IPS-18a (cell line): ENCODE data around the gene BEAN1.

ENCODE experiments used
- H3K27ac ChIP-seq: one replicate; pipeline ENCODE4 v1.5.1; 2013; ENCODE audit warnings: low read length
- H3K27me3 ChIP-seq: one replicate; pipeline ENCODE4 v1.6.1; 2013; ENCODE audit warnings: mild to moderate bottlenecking, low read length; ENCODE audit not compliant: control insufficient read depth, insufficient read depth
- H3K36me3 ChIP-seq: one replicate; pipeline ENCODE4 v1.6.1; 2013; ENCODE audit warnings: low read depth, low read length; ENCODE audit not compliant: control insufficient read depth
- H3K4me1 ChIP-seq: one replicate; pipeline ENCODE4 v1.6.1; 2013; ENCODE audit warnings: low read depth, low read length; ENCODE audit not compliant: control insufficient read depth
- H3K4me3 ChIP-seq: one replicate; pipeline ENCODE4 v1.5.1; 2013; ENCODE audit warnings: low read length
- H3K9ac ChIP-seq: one replicate; pipeline ENCODE4 v1.6.1; 2013; ENCODE audit warnings: mild to moderate bottlenecking, low read length, moderate library complexity
- H3K9me3 ChIP-seq: one replicate; pipeline ENCODE4 v1.6.1; 2013; ENCODE audit warnings: low read depth, low read length; ENCODE audit not compliant: control insufficient read depth

BEAN1 gene

DNA sequence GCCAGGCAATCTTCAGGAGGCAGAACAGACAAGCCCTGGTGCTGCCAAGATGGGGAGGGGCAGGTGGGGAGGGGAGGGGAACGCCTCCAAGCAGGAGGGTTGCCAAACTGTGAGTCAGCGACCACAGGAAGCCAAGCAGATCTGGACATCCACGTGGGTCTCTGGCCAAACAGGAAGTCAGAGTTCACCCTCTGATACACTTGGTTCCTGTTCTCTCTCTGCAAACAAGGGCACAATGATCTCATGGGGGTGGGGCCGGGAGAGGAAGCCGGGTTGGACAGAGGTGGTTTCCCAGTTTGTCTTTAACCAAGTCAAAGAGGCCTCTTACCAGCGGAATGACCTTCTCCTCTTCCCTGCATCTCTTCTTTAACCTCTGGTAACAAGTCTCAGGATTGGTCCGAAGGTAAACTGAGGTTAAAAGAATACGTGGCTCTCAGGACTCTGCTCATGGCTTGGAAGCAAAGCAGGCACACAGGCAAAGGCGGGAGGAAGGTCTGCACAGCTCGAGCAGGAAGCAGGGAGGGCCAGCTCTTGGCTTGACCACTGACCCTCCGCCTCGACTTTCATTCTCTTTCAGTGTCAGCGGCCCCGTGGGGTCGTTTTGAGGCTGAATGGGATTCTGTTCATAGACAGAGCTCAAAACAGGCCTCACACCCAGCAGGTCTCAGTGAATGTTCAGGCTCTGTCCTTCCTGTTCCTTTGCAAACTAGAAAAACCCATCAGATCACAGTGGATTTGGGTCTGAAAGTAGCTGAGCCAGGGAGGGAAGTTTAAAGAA is 89.9 kb downstream of the BEAN1 start:
- no peaks in the 10 kb centered on the region for H3K9me3 ChIP-seq
- no peak overlapping the region for H3K27ac ChIP-seq
- no peak overlapping the region for H3K4me3 ChIP-seq
- H3K9ac ChIP-seq, result no peak overlapping the region
- H3K27me3 ChIP-seq, result no peaks in the 10 kb centered on the region
- peaks cover 9% of the 10 kb centered on the region for H3K4me1 ChIP-seq
- H3K36me3 ChIP-seq, result no peaks in the 10 kb centered on the region

DNA sequence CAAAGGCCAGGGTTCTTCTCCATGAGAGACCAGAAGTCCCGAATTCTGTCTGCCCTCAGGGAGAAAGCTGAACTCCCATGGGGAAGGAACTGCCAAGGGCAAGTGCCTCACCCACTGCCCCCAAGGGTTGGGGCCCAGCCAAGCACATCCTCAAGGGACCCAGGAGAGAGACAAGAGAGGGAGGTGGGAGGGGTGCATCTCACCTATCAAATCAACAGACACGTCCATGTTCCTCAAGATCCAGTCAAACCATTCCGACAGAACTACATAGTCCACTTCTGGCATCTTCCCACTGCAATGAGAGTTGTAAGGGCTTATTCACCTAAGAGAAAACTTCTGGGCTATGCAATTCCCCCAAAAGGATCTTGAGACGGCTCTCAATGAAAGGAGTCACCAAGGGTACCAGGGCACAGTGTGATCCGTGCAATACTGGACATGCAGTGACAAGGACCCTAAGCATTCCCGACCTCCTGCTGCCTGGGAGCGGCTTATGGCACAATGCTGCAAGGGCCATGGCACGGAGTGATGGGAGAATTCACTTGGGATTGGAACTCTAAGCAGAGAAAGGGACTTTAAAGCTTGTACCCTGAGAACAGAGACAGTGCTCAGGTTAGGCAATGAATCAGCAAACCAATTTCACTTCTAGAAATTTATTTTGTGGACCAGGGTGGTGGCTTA is 90.6 kb downstream of the BEAN1 start:
- no peaks in the 10 kb centered on the region for H3K9me3 ChIP-seq
- no peak overlapping the region for H3K9ac ChIP-seq
- H3K27ac ChIP-seq, result no peak overlapping the region
- peaks cover 2% of the 10 kb centered on the region for H3K4me1 ChIP-seq
- H3K27me3 ChIP-seq, result no peaks in the 10 kb centered on the region
- H3K4me3 ChIP-seq, result no peak overlapping the region
- no peaks in the 10 kb centered on the region for H3K36me3 ChIP-seq

DNA sequence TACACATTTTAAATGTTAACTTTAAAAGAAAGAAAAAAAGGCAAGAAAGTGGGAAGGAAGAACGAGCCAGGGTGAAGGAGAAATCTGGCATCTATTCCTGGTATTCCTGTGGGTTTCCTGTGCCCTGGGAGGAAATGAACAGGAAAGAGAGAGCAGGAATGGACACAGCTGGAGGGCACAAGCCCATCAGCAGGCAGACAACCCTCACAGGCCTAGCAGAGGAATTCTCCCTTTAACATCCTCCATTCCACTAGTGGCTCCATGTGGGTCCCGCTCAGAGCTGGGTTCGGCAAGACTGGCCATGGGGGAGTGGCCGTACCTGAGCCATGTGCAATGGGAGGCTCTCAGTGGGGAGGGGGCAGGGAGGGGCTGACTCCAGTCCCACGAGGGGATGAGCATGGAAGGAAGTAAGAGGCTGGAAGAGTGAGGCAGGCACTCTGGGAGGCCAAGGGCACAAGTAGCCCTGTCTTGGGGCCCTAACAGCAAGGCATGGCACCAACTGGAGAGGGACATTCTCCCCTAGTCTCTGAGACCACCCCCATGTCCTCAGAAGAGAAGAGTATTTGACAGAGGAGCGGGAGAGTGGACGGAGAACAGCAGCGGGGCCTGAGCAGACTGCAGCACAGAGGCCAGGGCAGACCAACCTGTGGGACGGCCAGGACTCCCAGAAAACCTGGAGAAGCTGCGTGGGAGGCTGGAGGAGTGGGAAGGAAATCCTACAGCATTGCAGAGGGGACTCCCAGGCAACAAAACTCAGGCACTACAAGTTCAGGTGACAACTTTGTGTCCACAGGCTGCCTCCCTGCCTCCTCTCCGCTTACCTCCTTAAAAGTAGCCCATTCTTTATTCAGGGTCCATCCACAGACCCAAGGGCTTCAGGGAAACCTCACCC is 92.6 kb downstream of the BEAN1 start:
- Histone ChIP-seq H3K27me3 (no peaks in the 10 kb centered on the region), H3K9ac (no peak overlapping the region), H3K36me3 (no peaks in the 10 kb centered on the region), H3K4me3 (no peak overlapping the region), H3K4me1 (no peaks in the 10 kb centered on the region), H3K27ac (no peak overlapping the region), H3K9me3 (no peaks in the 10 kb centered on the region)

DNA sequence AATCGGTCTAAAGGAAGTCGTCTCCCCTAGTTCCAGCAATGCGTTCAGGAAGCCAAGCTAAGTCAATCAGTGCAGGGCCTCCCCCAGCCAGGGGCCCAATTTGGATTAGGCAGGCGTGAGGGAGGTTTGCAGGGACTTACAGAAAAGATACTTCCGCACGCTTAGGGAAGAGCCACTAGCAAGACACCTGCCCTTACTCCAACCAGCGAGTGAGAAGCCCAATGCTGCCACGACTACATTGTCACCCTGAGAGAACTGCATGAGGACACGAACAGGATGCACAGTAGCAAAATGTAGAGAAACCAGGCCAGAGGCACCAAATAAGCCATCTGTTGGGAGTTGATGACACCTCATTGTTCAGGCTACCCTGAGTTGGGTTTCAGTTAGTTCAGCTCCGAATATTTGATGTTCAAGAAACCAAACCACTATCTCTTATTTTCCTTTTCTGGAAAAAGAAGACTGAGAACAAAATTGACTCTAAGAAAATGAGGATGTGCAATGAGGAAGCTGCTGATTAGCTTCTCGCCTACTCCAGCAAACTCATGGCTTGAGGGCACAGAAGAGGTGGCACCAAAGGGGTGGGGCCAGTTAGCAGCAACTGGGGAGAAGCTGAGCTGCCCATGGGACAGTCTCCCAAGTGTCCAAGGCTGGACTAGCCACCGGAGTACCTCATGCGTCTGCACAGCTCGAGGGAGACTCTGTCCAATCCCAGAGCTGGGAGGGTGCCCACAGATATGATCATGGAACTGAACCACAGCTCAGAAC is 93.5 kb downstream of the BEAN1 start:
- Histone ChIP-seq H3K9ac (no peak overlapping the region), H3K27me3 (no peaks in the 10 kb centered on the region), H3K36me3 (no peaks in the 10 kb centered on the region), H3K4me3 (no peak overlapping the region), H3K27ac (no peak overlapping the region), H3K4me1 (no peaks in the 10 kb centered on the region), H3K9me3 (no peaks in the 10 kb centered on the region)

DNA sequence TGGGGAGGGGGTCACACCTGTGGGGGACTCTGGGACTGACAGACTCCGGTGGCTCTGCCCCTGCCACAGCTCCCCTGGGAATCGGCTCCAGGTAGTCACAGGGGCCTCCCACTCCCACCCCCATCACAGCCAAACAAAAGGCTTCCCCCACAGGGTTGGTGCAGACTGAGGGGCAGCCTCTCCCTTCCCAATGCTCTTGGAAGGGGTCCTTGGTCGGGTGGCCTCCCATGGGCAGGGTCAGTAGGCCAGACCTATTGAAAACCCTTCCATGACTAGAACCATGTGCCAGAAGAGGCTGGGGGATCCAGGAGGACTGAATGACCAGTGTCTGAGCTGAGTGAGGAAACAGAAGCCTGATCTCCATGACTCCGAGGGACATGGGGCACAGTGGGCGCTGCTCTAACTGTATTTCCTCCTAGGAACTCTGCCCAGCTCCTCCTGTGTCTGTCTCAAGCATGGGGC is 94.2 kb downstream of the BEAN1 start:
- Histone ChIP-seq H3K27ac (no peak overlapping the region), H3K4me3 (no peak overlapping the region), H3K9ac (no peak overlapping the region)

DNA sequence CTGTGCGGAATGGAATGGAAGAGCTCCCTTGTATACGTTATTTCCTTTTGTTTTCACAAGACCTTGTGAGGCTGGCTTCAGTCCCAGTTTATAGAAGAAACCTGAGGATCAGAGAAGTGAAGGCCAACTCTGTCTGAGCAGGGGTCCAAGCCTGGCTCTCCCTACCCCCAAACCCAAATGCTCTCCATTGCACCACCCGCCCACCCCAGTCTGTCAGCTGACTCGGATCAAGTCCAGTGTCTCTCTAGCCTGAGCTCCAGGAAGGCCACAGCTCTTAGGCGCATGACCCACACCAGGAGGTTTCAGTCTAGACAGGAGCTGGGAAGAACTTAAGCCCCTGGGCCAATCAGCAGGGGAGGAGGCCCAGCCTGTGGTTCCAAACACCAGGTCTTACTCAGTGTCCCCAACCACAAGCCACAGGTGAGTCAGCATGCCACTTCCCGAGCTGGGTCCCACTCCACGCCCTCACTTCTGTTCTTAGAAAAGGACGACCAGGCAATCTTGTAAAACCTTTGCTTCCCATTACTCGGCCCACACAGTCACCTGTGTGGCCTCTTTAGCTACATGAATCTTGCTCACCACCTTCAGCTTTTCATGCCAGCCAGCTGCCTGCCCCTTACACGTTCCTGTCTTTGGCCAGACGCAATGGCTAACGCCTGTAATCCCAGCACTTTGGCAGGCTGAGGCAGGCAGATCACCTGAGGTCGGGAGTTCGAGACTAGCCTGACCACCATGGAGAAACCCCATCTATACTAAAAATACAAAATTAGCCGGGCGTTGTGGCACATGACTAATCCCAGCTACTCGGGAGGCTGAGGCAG is 95.1 kb downstream of the BEAN1 start:
- no peak overlapping the region for H3K27ac ChIP-seq

More for the DNA sequence above, 94.2 kb downstream of the BEAN1 start:
- H3K9me3 ChIP-seq, result no peaks in the 10 kb centered on the region
- no peaks in the 10 kb centered on the region for H3K27me3 ChIP-seq
- no peaks in the 10 kb centered on the region for H3K36me3 ChIP-seq
- no peaks in the 10 kb centered on the region for H3K4me1 ChIP-seq

DNA sequence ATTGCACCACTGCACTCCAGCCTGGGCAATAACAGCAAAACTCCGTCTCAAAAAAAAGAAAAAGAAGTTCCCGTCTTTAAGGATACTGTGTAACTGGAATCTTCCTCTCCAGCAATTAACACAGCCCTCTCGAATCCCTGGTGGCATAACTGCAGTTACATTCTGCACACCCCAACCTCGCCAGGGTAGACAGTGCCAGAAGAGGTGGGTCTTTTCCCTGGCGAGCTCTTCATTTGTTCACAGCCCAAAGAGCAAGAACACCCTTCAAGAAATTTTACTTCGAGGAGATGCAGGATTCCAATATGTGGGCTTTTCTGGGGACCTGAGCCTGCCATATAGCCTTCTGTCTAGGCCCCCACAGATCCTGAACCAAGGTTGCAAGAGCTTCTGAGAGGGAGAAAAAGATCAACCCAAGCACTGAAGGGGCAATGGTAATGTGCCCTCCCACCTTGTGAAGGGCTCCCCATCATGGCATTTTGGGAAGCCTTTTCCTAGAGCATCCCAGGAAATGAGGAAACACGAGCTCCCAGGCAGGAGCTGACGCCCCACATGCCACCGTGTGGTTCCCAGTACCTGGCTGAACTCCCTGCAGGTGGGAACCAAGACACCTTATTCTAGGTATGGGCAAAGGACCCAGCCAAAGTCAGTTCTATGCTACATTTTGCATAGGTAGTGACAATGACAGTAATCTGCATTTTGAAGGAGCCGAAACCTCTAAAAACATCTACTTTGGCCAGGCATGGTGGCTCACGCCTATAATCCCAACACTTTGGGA is 95.9 kb downstream of the BEAN1 start:
- Histone ChIP-seq H3K36me3 (no peaks in the 10 kb centered on the region), H3K4me3 (no peak overlapping the region), H3K4me1 (no peaks in the 10 kb centered on the region), H3K27ac (no peak overlapping the region), H3K9me3 (no peaks in the 10 kb centered on the region), H3K9ac (no peak overlapping the region), H3K27me3 (no peaks in the 10 kb centered on the region)

More for the DNA sequence above, 95.1 kb downstream of the BEAN1 start:
- Histone ChIP-seq H3K36me3 (no peaks in the 10 kb centered on the region), H3K4me3 (no peak overlapping the region), H3K9ac (no peak overlapping the region), H3K4me1 (no peaks in the 10 kb centered on the region), H3K9me3 (no peaks in the 10 kb centered on the region), H3K27me3 (no peaks in the 10 kb centered on the region)

DNA sequence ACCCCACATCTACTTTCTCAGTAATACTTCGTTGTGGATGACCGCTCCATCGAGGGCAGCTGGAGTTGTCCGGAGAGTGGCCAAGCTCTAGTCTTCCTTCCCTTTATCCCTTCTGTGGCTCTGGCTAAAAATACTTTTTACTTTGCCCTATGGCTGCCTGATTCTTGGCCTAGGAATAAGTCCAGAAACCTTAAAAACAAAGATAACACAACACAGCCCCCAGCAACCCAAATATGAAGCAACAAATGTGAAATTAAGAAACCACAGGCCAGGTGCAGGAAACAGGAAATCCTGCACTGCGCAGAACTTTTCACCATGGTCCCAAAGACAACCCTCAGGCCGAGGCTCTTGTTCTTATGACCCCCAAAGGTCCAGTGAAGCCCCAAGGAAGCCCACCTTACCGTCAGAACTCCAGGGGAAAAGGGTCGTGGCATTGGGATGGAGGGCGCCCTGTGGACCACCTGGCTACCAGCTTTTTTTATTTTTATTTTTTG is 96.8 kb downstream of the BEAN1 start:
- no peaks in the 10 kb centered on the region for H3K27me3 ChIP-seq
- H3K36me3 ChIP-seq, result no peaks in the 10 kb centered on the region
- H3K4me3 ChIP-seq, result no peak overlapping the region
- H3K27ac ChIP-seq, result no peak overlapping the region
- H3K4me1 ChIP-seq, result no peaks in the 10 kb centered on the region
- H3K9me3 ChIP-seq, result no peaks in the 10 kb centered on the region
- no peak overlapping the region for H3K9ac ChIP-seq

DNA sequence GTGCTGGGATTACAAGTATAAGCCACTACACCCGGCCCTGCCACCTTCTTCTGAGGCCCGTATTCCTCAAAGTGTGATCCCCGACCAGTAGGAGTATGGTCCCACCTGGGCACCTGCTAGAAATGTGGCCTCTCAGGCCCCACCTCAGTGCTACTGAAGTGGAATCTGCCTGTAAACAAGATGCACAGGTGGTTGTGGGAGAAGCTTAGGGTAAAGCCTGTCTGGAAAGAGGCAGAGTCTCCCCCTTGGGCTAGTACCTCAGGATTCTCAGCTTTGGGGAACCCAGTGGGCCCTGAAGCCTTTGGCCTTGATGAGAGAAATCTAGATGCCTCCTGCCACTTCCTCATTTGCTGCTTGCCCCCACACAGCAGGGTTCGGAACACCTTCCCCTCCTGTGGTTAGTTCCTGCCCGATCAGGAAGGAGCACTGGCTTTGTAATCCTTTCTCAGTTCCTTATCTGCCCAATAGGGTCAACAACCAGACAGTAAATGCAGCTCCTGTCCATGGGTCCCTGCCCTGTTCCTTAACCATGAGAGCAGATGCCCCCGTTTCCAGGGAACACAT is 97.6 kb downstream of the BEAN1 start:
- no peak overlapping the region for H3K27ac ChIP-seq
- H3K9ac ChIP-seq, result no peak overlapping the region
- no peaks in the 10 kb centered on the region for H3K36me3 ChIP-seq
- no peaks in the 10 kb centered on the region for H3K4me1 ChIP-seq
- no peaks in the 10 kb centered on the region for H3K27me3 ChIP-seq
- no peak overlapping the region for H3K4me3 ChIP-seq
- H3K9me3 ChIP-seq, result no peaks in the 10 kb centered on the region
